Skeletal muscle satellite cell (primary cell): Measurements from ENCODE around the gene BCO2.

Experiments
- H3K27me3 ChIP-seq: 2 replicates; pipeline ENCODE4 v1.7.0; 2013; ENCODE audit warnings: low read length; ENCODE audit not compliant: control insufficient read depth, insufficient read depth
- H3K36me3 ChIP-seq: 2 replicates; pipeline ENCODE4 v1.7.0; 2013; ENCODE audit warnings: mild to moderate bottlenecking, control low read depth, low read length; ENCODE audit not compliant: insufficient read depth
- H3K4me1 ChIP-seq: 2 replicates; pipeline ENCODE4 v1.7.0; 2013; ENCODE audit warnings: low read length; ENCODE audit not compliant: control insufficient read depth, insufficient read depth
- H3K4me2 ChIP-seq: 2 replicates; pipeline ENCODE4 v1.7.0; 2013; ENCODE audit warnings: mild to moderate bottlenecking, low read length
- H3K4me3 ChIP-seq: 2 replicates; pipeline ENCODE4 v1.7.0; 2013; ENCODE audit warnings: low read length
- H3K9ac ChIP-seq: 2 replicates; pipeline ENCODE4 v1.7.0; 2013; ENCODE audit warnings: mild to moderate bottlenecking, low read depth, low read length, moderate library complexity
- H3K9me3 ChIP-seq: replicated peaks from 2 replicates; pipeline ENCODE4 v1.7.0; 2013; ENCODE audit warnings: mild to moderate bottlenecking, control low read depth, low read length

The BCO2 gene

GRCh38 chr11:112221274-112221835 is 46.0 kb downstream of the BCO2 start:
- Histone ChIP-seq H3K4me1 (peaks cover 11% of the 10 kb centered on the region), H3K9me3 (no peaks in the 10 kb centered on the region), H3K9ac (no peak overlapping the region), H3K4me2 (no peak overlapping the region), H3K4me3 (no peak overlapping the region), H3K36me3 (no peaks in the 10 kb centered on the region), H3K27me3 (no peaks in the 10 kb centered on the region)

DNA sequence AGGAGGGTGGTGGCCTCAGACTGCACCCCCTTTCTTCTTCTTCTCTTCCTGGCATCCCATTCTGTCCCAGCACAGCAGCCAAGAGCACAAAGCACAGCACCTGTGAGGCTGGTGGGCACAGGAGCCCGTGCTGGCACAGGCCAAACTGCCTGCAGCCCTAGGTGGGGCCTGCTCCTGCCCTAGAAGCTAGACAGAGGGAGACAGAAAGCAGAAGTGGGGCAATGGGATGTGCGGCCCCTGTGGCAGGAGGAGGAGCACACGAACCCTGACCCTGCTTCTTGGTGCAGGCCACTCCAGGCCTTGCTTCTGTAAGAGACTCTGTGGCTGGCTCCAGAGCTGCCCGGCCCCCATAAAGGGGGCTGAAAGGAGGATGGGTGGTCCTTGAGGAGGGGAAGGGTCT is 47.0 kb downstream of the BCO2 start:
- Histone ChIP-seq H3K36me3 (no peaks in the 10 kb centered on the region), H3K27me3 (no peaks in the 10 kb centered on the region), H3K9ac (no peak overlapping the region), H3K4me2 (no peak overlapping the region), H3K4me1 (peaks cover 7% of the 10 kb centered on the region), H3K9me3 (no peaks in the 10 kb centered on the region), H3K4me3 (no peak overlapping the region)

DNA sequence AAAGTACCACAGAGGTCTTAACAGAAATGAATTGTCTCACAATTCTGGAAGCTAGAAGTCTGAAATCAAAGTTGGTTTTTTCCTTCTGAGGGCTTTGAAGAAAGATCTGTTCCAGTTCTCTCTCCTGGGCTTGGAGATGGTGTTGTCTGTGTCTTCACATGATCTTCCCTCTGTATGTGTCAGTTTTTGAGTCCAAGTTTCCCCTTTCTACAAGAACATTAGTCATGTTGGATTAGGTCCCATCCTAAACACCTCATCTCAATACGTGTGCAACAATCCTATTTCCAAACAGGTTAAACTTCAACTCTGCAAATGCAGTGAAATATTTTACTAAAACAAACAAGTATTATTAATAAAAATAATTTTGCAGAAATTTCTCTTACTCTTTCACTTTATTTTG is 47.8 kb downstream of the BCO2 start:
- Histone ChIP-seq H3K36me3 (no peaks in the 10 kb centered on the region), H3K9me3 (no peaks in the 10 kb centered on the region), H3K4me3 (no peak overlapping the region), H3K4me1 (peaks cover 15% of the 10 kb centered on the region), H3K4me2 (no peak overlapping the region), H3K27me3 (no peaks in the 10 kb centered on the region), H3K9ac (no peak overlapping the region)

DNA sequence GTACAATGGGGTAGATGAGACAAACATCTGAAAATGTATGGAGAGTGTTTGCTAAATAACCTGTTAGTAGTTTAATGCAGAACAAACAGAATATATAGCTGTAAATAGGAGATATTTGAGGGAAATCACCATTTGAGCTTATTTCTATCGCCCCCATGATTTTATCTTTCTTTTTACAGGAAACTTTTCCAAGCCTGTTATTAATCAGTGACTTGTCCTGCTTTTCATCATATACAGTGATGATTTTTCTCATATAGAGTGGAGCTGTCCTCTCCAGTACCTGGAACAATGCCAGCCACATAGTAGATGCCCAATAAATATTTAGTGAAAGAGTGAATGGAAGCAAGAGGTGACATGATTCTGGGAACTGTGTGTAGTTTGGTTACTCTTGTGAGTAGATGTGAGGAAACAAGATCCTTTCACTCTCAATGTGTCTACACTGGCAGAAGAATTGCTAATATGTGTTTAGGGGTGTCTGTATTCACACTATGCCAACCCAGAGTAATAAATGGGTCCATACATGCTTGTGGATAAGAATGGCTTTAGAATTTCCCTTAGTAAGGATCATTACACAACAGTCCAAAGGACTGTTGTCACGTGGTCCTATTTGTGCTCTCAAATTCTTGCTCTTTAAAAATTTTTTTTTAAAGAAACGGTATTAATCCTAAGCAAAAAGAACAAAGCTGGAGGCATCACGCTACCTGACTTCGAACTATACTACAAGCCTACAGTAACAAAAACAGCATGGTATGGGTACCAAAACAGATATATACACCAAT is 48.6 kb downstream of the BCO2 start:
- no peak overlapping the region for H3K4me2 ChIP-seq
- no peaks in the 10 kb centered on the region for H3K9me3 ChIP-seq
- H3K27me3 ChIP-seq: no peaks in the 10 kb centered on the region

GRCh38 chr11:112225753-112226061 is 50.4 kb downstream of the BCO2 start:
- Histone ChIP-seq H3K4me3 (peak overlapping the region; percentile 95), H3K27me3 (no peaks in the 10 kb centered on the region), H3K4me1 (peaks cover 26% of the 10 kb centered on the region), H3K9ac (peak overlapping the region; percentile 97), H3K4me2 (peak overlapping the region; percentile 95), H3K36me3 (peaks cover 16% of the 10 kb centered on the region), H3K9me3 (no peaks in the 10 kb centered on the region)

More for the DNA sequence above, 48.6 kb downstream of the BCO2 start:
- peaks cover 5% of the 10 kb centered on the region for H3K36me3 ChIP-seq
- H3K4me3 ChIP-seq: no peak overlapping the region
- H3K4me1 ChIP-seq: peaks cover 19% of the 10 kb centered on the region
- H3K9ac ChIP-seq: no peak overlapping the region

DNA sequence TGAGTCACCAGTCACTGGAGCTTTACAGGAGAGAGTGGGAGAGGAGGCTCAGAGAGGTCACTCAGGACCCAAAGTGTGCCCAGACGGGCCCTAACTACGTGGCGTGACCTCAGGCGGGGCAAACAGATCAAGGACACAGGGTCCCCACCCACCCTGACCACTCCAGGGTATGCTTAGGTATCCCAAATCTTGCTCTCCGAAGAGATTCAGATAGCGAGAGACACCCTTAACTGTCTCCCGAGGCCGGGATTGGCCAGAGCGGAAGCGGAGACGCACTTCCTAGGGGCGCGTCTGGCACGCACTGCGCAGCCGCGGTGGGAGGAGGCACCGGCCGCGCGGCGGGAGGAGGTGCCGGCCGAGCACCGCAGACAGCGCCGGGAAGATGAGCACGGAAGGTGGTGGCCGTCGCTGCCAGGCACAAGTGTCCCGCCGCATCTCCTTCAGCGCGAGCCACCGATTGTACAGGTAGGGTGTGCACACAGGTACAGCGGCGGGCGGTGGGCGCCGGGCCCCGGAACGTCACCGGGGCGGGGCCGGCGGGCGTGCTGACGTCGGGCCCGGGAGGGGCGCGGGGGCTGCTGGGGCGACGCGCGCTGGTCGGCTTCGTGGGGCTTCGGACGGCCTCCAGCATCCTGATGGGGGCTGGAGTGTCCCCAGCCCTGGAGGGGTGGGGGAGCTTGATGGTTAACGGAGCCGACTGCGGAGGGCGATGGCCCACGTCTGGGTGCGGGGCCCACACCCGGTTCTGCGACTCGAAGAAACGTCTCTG is 50.9 kb downstream of the BCO2 start, which contains the start of gene PTS:
Gene PTS, plus strand, starts transcription at position 367 of the 769 bp plus-strand sequence. Its CDS starts 16 bp downstream, at position 383.
- Histone ChIP-seq H3K4me2 (peak within 1 kb of the TSS; percentile 95), H3K27me3 (no peaks in the 10 kb centered on the region), H3K36me3 (peaks cover 20% of the 10 kb centered on the region)

GRCh38 chr11:112226831-112227401 is 51.6 kb downstream of the BCO2 start:
- peak overlapping the region; percentile 97 for H3K9ac ChIP-seq
- H3K4me1 ChIP-seq: peaks cover 26% of the 10 kb centered on the region

More for the DNA sequence above, 50.9 kb downstream of the BCO2 start, which contains the start of gene PTS:
- H3K9me3 ChIP-seq: no peaks in the 10 kb centered on the region
- H3K4me1 ChIP-seq: peaks cover 26% of the 10 kb centered on the region
- H3K4me3 ChIP-seq: peak within 1 kb of the TSS; percentile 95
- H3K9ac ChIP-seq: peak within 1 kb of the TSS; percentile 97

GRCh38 chr11:112227471-112227870 is 52.2 kb downstream of the BCO2 start:
- H3K4me3 ChIP-seq: peak overlapping the region; percentile 95
- peaks cover 22% of the 10 kb centered on the region for H3K36me3 ChIP-seq
- peaks cover 26% of the 10 kb centered on the region for H3K4me1 ChIP-seq
- H3K27me3 ChIP-seq: no peaks in the 10 kb centered on the region
- H3K4me2 ChIP-seq: peak overlapping the region; percentile 95
- no peaks in the 10 kb centered on the region for H3K9me3 ChIP-seq
- peak overlapping the region; percentile 97 for H3K9ac ChIP-seq

More at GRCh38 chr11:112226831-112227401, 51.6 kb downstream of the BCO2 start:
- Histone ChIP-seq H3K4me2 (peak overlapping the region; percentile 95), H3K27me3 (no peaks in the 10 kb centered on the region), H3K4me3 (peak overlapping the region; percentile 95), H3K9me3 (no peaks in the 10 kb centered on the region), H3K36me3 (peaks cover 22% of the 10 kb centered on the region)

- Histone ChIP-seq H3K9ac (no peak overlapping the region), H3K4me1 (peaks cover 21% of the 10 kb centered on the region), H3K27me3 (no peaks in the 10 kb centered on the region), H3K36me3 (peaks cover 33% of the 10 kb centered on the region), H3K9me3 (no peaks in the 10 kb centered on the region), H3K4me3 (no peak overlapping the region), H3K4me2 (no peak overlapping the region)
Observed at GRCh38 chr11:112228706-112229105, 53.4 kb downstream of the BCO2 start.

- Histone ChIP-seq H3K4me3 (no peak overlapping the region), H3K36me3 (peaks cover 36% of the 10 kb centered on the region), H3K4me1 (peaks cover 21% of the 10 kb centered on the region), H3K4me2 (no peak overlapping the region), H3K9ac (no peak overlapping the region), H3K27me3 (no peaks in the 10 kb centered on the region), H3K9me3 (no peaks in the 10 kb centered on the region)
Observed at GRCh38 chr11:112229159-112229558, 53.8 kb downstream of the BCO2 start.

GRCh38 chr11:112229746-112230433 is 54.6 kb downstream of the BCO2 start:
- peak overlapping the region; percentile 27 for H3K9ac ChIP-seq
- peaks cover 21% of the 10 kb centered on the region for H3K4me1 ChIP-seq
- peaks cover 44% of the 10 kb centered on the region for H3K36me3 ChIP-seq
- H3K27me3 ChIP-seq: no peaks in the 10 kb centered on the region
- no peak overlapping the region for H3K4me3 ChIP-seq
- H3K9me3 ChIP-seq: no peaks in the 10 kb centered on the region
- H3K4me2 ChIP-seq: peak overlapping the region; percentile 8
